Neutrophil (primary cell): ENCODE results near the gene DUSP2.
A peak's percentile ranks its signal among the peaks of the same experiment; 100 is the strongest.

Experiments used
- H3K27ac ChIP-seq: fragments of 200-600 bp; sonication (generic); 2 replicates; pipeline ENCODE4 v1.5.1; 2016; ENCODE audit warnings: mild to moderate bottlenecking, moderate library complexity
- H3K27me3 ChIP-seq: fragments of 200-600 bp; sonication (generic); 2 replicates; pipeline ENCODE4 v1.6.0; 2016; ENCODE audit warnings: mild to moderate bottlenecking
- H3K36me3 ChIP-seq: fragments of 200-600 bp; sonication (generic); 2 replicates; pipeline ENCODE4 v1.5.1; 2017
- H3K4me1 ChIP-seq, 2 experiments: fragments of 200-600 bp in 1 of 2; sonication (generic) in 1 of 2; 1 replicate in 1 of 2; 2 replicates in 1 of 2; pipeline versions ENCODE4 v1.5.1 to v1.6.1; 2013 to 2016; ENCODE audit warnings: low read depth in 1 of 2, low read length in 1 of 2, mild to moderate bottlenecking in 1 of 2, moderate library complexity in 1 of 2; ENCODE audit not compliant: control insufficient read depth in 1 of 2, insufficient read depth in 1 of 2
- H3K4me3 ChIP-seq, 2 experiments: fragments of 200-600 bp in 1 of 2; sonication (generic) in 1 of 2; 1 replicate in 1 of 2; 2 replicates in 1 of 2; pipeline ENCODE4 v1.5.1; 2013 to 2016; ENCODE audit warnings: low read depth in 1 of 2, low read length in 1 of 2, mild to moderate bottlenecking in 1 of 2, moderate library complexity in 1 of 2
- H3K9me3 ChIP-seq: fragments of 200-600 bp; sonication (generic); 2 replicates; pipeline ENCODE4 v1.5.1; 2016
- CTCF ChIP-seq: fragments of 200-600 bp; sonication (generic); IDR thresholded peaks from 2 replicates; pipeline ENCODE4 v1.5.1; 2016; ENCODE audit warnings: antibody characterized with exemption

The DUSP2 gene

GRCh38 chr2:96116879-96117533 is 28.2 kb downstream of the DUSP2 start:
- peak; percentile 72 for TF ChIP-seq CTCF
- Histone ChIP-seq H3K36me3 (no peaks in the 10 kb centered on the region), H3K27ac (no peak overlapping the region), H3K27me3 (peaks cover 88% of the 10 kb centered on the region), H3K4me1 (peaks cover 3 to 17% of the 10 kb centered on the region in 2 experiments), H3K9me3 (no peaks in the 10 kb centered on the region), H3K4me3 (peak overlapping the region; percentile 56 to 65)

GRCh38 chr2:96116424-96116878 is 28.8 kb downstream of the DUSP2 start, which contains the start of gene ADRA2B:
ADRA2B (minus strand) TSS chr2:96116571; CDS start chr2:96116149, 422 bp downstream.
- Histone ChIP-seq H3K36me3 (no peaks in the 10 kb centered on the region), H3K4me1 (peaks cover 3 to 17% of the 10 kb centered on the region in 2 experiments), H3K27ac (no peak within 1 kb of the TSS), H3K9me3 (no peaks in the 10 kb centered on the region), H3K4me3 (peak within 1 kb of the TSS; percentile 56 to 65), H3K27me3 (peaks cover 83% of the 10 kb centered on the region)
- TF ChIP-seq CTCF, result no peak

GRCh38 chr2:96115631-96116423 is 29.4 kb downstream of the DUSP2 start:
- Histone ChIP-seq H3K27ac (no peak overlapping the region), H3K9me3 (no peaks in the 10 kb centered on the region), H3K4me3 (peak overlapping the region; percentile 56 to 65), H3K27me3 (peaks cover 76% of the 10 kb centered on the region), H3K4me1 (peaks cover 3 to 17% of the 10 kb centered on the region in 2 experiments), H3K36me3 (no peaks in the 10 kb centered on the region)
- no peak for TF ChIP-seq CTCF

GRCh38 chr2:96114903-96115581 is 30.2 kb downstream of the DUSP2 start:
- Histone ChIP-seq H3K4me3 (no peak overlapping the region), H3K27me3 (peaks cover 68% of the 10 kb centered on the region), H3K9me3 (no peaks in the 10 kb centered on the region), H3K27ac (no peak overlapping the region), H3K4me1 (peaks cover 3 to 17% of the 10 kb centered on the region in 2 experiments), H3K36me3 (no peaks in the 10 kb centered on the region)
- TF ChIP-seq CTCF, result no peak

GRCh38 chr2:96114546-96114902 is 30.7 kb downstream of the DUSP2 start:
- Histone ChIP-seq H3K36me3 (no peaks in the 10 kb centered on the region), H3K27me3 (peaks cover 65% of the 10 kb centered on the region), H3K4me3 (no peak overlapping the region), H3K9me3 (no peaks in the 10 kb centered on the region), H3K27ac (no peak overlapping the region), H3K4me1 (peaks cover 3 to 17% of the 10 kb centered on the region in 2 experiments)
- TF ChIP-seq CTCF, result no peak
